GM21825 (cell line): ENCODE results near the gene SLC38A10.

ENCODE experiments used
- ATAC-seq: cut with Tn5 transposase; IDR thresholded peaks from one replicate; pipeline ENCODE4 v1.9.1; 2021; ENCODE audit warnings: mild to moderate bottlenecking, moderate library complexity; ENCODE audit not compliant: unreplicated experiment

SLC38A10 gene

DNA sequence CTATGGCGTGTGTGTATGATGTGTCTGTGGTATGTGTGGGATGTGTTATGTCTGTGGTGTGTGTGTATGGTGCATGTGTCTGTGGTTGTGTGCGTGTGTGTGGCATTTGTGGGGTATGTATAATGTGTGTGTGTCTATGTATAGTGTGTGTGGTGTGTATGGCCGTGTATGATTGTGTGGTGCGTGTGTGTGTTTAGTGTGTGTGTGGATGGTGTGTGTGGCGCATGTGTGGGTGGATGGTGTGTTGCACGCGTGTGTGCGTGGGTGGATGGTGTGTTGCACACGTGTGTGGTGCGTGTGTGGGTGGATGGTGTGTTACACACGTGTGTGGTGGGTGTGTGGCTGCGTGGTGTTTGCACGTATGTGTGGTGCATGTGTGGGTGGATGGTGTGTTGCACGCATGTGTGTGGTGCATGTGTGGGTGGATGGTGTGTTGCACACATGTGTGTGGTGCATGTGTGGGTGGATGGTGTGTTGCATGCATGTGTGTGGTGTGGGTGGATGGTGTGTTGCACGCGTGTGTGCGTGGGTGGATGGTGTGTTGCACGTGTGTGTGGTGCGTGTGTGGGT lies 5.6 kb upstream of the SLC38A10 start:
- ATAC-seq, result no peak

DNA sequence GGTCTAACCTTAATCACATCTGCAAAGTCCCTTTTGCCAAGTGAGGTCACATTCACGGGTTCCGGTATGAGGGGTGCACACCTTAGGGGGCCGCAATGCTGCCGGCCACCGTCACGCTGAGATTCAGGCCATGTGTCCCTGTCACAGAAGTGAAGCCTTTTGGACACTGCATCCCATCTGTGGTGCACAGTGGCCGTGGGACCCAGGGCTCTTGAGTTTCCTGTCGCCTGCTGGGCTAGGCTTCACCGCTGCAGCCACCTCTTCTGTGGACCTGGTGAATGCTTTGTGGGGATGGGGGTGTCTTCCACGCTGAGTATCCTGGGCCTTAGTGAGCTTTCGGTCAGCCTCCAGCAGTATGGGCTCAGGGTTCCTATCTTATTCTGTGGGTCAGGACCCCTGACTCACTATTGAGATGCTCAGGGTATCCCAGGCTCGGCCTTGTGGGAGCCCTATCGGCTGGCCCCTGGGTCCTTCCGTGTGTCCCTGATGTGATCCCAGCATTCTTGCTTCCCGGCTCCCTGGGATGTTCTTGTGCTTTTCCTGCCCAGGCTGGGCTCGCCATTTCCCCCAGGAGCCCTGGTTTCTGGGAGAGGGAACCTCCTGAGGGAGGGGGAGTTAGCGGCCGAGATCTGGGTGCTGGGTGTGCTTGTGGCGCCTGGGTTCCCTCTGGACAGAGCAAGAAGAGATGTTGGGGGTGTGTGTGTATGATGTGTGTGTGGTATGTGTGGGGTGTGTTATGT lies 4.9 kb upstream of the SLC38A10 start:
- ATAC-seq, result no peak

DNA sequence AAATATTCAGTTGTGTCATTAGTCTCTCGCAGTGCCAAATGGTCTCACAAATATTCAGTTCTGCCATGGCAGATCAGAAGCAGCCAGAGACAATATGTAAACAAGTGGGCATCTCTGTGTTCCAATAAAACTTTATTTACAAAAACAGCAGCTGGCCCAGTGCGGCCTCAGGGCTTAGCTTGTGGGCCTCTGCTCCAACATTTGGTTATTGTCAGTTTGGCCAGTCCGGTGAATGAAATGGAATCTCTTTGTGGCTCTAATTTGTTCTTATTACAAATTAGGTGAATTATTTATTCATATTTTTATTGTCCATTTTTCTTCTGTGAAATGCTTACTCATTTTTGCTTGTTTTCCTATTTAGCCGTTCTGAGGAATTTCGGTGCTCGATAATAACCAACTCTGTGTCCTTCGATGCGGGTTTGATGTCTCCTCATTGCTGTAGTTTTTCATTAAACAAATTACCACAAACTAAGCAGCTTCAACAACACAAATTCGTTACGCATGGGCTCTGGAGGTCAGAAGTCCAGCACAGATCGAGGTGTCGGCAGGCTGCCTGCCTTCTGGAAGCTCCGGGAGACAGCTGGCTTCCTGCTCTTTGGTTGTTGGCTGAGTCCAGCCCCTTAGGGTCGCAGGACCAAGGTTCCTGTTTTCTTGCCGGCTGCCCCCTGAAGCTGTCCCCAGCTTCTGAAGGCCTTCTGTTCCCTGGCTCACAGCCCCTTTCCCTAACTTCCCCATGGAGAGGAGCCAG lies 4.1 kb upstream of the SLC38A10 start:
- no peak for ATAC-seq

DNA sequence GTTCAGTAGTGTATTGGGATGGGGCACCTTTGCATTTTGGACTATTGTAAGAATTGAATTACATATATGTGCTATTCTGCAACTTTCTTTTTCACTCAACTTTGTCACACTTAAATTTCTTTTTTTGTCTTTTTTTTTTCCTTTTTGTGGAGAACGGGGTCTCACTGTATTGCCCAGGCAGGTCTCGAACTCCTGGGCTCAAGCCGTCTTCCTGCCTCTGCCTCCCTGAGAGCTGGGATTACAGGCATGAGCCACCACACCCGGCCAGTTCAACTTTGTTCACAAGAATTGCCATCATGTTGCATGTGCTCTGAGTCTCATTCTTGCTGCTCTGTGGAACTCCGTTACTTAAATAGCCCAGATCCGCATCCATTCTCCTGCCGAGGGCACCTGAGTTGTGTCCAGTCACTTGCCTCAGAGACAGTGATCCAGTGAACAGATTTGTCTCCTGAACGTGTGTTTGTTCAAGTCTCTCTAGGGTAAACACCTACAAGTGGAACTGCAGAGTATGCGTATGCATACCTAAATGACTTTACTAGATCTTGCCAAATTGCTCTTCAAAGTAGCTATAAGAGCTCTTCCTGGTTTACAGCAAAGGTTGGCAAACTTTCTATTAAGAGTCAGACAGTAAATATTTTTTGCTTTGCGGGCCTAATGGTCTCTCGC lies 3.4 kb upstream of the SLC38A10 start:
- ATAC-seq, result no peak

DNA sequence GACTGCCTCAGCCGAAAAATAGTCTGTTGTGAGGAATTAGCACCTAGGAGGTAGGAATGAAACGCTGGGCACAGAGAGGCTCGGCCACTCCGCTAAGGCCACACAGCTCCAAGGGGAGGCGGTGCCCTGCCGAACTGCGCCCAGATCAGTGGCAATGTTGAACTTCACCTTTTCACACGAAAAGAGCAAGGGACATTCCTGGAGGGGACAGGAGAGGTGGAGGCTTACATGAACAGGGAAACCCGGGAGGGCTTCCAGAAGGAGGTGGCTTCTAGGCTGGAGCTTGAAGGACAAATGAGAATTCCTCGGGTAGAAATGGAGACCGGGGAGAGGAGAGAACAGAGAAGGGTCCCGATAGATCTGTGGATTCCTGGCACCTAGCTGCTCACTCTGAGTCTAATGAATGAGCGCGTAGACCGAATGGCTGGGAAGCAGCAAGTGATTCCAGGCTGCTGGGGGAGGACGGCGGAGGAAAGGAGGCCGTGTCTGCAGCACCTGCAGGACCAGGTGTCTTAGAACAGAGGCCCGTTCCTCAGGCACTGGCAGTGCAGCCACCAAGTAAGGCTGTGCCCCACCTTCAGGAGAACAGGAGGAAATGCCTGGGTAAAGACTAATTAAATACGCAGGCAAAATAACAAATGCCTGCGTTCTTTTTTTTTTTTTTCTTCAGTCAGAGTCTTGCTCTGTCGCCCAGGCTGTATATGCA lies 722 bp upstream of the SLC38A10 start:
- ATAC-seq, result no peak

DNA sequence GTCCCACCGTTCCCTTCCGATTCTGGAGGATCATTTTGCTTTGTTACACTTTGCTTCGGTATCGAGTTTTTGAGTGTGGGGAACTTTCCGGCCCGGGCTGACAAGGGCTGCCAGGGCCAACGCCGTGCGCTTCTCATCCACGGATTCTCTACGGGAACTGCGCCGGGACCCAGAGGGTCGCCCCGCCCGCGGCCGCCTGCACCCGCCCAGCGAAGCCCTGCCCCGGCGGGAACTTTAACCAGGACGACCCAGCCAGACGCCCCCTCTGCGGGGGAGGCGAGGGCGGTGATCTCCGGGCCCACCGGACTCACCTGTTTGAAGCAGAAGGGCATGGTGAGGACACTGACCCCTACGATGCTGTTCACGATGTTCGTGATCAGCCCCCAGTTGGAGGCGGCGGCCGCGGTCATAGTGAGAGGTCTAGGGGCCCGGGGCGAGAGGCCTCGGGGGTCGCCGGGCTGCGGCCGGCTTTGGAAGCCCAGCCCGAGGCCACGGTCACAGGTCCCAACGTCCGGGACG lies 536 bp downstream of the SLC38A10 start:
- peak; percentile 14 for ATAC-seq

DNA sequence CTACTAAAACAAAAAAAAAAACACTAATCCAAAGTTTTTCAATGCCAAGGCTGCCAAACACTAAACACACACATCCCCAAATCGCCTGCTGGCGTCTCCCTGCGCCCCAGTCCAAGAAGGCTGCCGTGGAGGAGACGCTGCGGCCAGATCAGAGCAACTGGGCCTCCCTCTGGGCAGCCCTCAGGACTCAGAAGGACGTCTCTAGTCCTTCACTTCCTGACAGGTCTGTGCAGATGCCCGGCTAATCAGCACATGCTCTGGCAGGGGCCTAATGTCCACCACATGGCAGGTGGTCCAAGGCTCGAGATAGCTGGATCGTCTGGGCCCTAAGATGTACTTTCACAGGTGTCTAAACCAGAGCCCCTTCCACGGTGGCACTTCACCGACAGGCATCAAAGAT lies 2.7 kb downstream of the SLC38A10 start:
- ATAC-seq, result no peak

DNA sequence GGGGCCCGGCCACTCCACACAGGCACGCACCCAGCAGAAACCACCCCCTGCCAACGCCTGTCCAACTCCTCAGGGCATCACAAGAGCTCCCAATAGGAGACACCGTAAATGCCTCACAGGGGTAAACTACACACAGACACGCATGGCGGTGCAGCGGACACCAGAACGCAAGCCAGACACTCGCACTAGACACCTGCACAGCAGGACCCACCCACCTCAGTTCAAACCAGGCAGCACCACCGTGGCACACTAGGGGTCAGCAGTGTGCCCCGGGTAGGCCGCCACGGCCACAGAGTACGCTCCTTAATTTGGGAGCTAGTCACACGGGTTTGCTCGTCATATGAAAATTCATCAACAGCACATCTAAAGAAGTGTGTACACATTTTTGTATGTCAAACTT lies 3.4 kb downstream of the SLC38A10 start:
- ATAC-seq, result peak; percentile 33

DNA sequence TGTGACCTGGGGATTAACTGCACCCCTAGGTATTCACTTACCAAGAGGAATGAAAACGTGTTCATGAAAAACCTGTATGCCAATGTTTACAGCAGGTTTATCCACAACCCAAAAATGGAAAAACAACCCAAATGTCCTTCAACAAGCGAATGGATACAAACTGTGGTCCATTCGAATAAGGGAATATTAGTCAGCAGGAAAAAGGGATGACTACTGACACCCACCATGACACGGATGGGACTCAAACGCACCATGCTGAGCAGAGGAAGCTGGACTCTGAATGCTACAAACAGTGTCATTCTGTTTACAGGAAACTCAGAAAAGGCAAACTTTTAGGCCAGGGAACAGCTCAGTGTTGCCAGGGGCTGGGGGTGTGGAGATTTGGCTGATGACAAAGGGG lies 4.9 kb downstream of the SLC38A10 start:
- ATAC-seq, result no peak

DNA sequence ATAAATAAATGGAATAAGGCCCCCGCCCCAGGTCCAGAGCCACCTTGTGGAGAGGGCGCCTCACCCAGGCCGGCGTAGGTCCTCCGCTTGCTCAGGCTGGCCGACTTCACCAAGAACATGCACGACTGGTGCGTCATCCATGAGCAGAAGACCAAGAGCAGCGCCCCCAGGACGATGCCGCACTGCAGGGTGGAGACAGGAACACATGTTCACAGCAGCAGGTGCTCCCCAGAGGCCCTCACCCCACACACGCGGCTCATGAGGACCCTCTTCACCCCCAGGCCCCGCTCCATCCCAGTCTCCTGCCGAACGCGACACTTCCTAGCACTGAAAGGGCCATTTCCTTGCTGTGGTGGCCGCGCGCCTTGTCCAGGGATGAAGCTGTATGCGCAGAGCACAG lies 5.5 kb downstream of the SLC38A10 start:
- no peak for ATAC-seq

DNA sequence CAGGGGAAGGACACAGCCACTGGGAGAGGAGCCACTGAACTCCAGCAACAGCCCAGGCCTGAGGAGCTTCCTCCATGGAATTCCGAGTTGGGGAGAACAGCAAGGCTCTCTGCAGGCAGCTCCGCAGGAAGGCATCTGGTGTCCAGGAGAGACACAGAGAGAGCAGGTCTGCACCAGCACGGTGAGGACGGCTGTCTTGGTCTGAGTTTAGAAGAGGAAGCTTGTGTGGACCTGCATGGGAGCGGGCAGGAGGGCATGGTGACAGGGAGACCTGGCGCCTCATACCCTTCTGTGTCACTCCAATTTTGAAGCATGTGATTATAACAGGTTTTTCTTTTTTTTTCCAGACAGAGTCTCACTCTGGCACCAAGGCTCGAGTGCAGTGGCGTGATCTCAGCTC lies 6.4 kb downstream of the SLC38A10 start:
- ATAC-seq, result no peak

DNA sequence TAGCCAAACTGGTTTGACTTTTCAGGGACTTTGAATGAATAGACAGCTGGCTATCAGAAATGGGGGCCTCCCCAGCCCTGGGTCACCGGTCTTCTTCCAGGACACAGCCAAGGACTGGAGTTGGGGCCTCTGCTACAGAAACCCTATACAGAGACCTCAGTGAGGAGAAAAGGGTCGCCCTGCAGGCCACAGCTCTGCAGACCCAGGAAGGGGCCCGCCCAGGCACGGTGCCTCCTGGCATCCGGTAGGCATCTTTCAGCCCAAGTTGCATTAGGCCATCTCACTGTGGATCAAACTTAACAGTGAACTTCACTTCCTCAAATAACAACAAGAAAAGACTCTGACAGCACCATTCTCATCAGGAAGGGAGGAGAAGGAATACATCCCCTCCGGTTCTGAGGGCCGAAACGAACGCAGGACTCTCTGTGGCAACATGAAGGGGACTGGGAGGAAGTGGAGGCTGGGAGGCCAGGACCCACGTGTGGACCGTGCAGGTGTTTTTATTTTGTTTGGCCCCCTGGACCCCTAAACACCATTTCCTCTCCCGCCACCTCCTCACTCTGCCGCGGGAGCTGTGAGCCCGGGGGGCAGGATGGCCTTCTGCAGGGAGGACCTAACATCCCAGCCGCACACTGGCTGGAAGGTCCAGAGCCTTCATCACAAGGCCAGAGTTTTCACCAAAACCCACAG lies 7.2 kb downstream of the SLC38A10 start:
- no peak for ATAC-seq

DNA sequence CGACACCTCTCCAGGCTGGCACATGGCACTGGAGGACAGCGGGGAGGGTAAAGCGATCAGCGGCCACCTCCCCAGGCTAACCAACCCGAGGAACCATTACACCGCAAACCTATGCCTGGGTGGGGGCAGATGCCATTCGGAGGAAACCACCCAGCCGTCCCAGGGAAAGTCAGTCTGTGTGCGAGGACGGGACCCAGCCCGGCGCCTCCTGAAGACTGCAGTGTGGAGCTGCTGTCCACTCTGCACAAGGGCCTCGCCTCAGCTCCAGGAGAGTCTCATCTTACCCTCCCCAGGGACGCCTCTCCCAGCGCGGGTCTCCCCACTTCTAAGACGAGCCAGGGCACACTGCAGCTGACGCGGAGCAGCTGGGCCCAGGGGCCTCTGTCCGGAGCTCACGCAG lies 8.0 kb downstream of the SLC38A10 start:
- no peak for ATAC-seq

DNA sequence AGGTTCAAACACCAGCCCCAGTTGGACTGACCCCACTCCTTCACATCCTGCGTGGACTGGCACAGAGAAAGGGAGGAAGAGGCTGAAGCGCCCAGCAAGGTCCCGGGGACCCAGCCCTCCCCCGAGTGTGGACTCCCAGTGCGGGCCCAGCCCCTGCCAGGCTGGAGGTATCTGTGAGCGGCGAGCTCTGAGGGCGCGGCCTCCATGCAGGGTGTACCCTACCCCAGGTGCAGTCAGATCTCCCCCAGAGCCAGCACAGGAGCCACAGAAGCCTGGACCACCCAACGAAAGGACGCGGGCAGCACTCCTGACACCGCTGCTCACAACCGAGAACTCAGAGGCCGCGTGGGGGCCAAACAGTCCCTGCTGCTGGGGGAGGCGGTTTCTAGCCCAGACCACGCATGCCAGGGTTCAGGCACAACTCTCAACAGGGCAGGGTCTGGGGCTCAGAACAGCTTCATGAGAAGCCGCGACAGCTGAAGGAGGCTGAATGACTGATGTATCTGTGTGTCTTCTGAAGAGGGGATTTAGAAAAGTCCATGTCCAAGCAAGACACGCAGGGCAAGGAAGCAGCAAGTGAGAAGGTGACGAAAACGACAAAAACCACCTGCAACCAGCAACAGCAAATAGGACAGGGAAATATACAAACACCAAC lies 8.5 kb downstream of the SLC38A10 start:
- no peak for ATAC-seq

DNA sequence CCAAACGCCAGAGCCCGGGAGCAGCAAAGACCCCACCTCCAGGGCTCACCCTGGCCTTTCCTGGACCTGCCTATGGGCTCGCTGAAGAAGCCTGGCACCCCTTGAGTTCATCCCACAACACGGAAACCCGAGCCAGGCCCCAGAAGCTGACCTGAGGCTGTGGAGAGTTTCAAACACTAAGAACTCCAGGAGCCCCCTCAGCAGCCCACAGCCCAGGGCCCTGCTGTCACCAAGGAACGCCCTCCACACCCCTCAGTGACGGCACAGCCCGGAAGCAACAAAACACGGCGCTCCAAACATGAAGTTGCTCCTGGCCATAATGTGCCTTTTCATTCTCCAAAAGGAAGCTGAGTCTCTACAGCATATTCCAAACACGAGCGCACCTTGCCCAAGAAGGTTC lies 9.2 kb downstream of the SLC38A10 start:
- no peak for ATAC-seq

DNA sequence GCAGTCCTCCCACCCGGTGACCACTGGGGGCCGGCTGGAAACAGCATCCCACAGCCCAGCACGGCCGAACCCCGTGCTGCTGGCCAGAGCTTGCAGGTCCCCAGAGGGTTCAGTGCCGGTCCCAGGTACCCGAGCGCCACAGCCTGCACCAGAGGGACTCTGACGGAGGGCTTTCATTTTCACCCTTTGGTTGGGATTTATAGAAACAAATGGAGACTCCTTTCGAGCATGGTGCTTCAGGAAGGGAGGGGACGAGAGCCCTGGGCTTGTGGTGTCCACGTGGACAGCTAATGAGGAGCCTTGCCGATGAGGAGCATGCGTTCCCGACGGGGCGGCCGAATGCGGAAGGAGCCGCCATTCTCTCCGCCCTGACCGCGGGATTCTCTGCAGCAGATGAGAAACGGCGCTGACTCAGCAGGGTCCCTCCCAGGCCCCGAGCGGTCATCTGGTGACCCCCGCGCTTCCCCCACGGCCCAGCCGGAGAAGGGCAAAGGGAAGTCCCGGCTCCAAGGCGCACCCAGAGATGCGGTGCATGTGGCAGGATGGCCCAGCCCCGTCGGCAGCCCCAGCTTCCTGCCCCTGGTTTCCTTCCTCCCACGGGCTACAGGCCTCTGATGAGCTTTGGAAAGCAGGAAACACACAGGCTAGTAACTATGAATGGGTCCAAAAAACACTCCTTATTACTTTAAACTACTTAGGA lies 9.8 kb downstream of the SLC38A10 start:
- no peak for ATAC-seq

DNA sequence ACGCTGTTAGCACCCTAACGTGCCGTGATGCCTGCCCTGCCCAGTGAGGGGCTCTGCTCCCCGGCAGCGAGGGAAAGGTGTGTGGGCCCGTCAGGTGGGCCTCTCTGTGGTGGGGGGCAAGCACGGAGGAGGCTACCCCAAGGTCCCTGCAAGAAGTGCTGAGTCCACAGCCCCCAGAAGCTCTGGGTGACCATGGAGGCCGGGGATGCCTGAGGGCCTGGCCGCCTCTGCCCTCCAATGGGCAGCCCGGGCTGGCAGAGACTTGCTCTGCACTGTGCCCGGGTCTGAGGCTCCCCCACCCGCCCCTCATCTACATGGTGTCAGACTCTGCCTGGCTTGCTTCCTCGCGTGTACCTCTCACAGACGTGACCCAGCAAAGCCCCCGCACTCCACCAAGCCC lies 12.2 kb downstream of the SLC38A10 start:
- ATAC-seq, result no peak

DNA sequence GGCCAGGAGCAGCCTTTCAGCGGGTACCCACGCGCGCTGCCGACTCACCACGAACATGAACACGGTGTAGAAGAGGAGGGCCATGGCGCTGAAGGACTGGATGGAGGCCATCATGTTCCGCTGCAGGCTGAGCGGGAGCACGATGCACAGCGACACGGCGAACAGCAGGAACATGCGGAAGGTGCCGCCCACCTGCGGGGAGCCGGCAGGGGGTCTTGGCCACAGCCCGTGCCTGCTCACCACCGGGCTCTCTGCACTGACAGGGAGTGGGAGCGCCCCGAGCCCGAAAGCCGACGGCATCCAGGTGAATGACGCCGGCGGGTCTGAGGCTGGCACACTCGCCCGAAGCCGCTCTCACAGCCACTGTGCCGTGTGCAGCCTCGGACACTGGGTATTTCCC lies 13.0 kb downstream of the SLC38A10 start:
- ATAC-seq, result no peak

DNA sequence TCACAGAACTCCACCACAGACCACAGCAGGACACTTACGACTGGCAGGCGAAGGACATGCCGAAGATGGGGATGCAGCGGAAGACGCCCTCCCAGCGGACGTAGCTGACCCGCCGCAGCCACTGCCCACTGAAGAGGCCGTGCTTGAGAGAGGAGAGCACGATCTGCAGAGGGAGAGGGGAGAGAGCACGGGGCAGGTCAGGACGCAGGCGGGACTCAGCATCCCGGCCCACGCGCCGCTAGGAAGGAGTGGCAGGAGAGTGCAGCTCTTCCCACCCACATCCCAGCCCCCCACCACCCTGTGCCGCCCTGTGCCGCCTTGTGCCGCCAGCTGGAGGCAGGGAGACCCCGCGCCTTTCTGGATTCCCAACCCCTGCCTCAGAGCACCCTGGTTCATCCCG lies 14.5 kb downstream of the SLC38A10 start:
- no peak for ATAC-seq
